Calu3 (cell line): ENCODE results near the gene FAM81A. TPM values are rescaled to one million over a fixed set of nuclear protein-coding genes. Genes with fewer than 3 reads are reported as not detected.
A peak's percentile ranks its signal among the peaks of the same experiment; 100 is the strongest.

Experiments
- BruUV-seq: library from RNA; stranded (reverse); fragments of 400-500 nt; replicated peaks from 2 replicates; lab custom pipeline; 2021; lab: Mats Ljungman, UMichigan
- CTCF ChIA-PET: fragments of 300-600 bp; sonication (Branson Sonifier 250); formaldehyde crosslinking; loops from one replicate; lab custom pipeline; 2022; ENCODE audit warnings: antibody characterized with exemption; lab: Charles Lee
- DNase-seq: peaks from one replicate; pipeline ENCODE4 v3.0.0; 2022
- H3K27ac Mint-ChIP-seq: one replicate; pipeline ENCODE4 v1.8.0; 2022; ENCODE audit warnings: mixed read lengths; ENCODE audit not compliant: unreplicated experiment
- H3K27me3 Mint-ChIP-seq: one replicate; pipeline ENCODE4 v1.8.0; 2022; ENCODE audit warnings: mixed read lengths; ENCODE audit not compliant: unreplicated experiment
- H3K36me3 Mint-ChIP-seq: one replicate; pipeline ENCODE4 v1.8.0; 2022; ENCODE audit warnings: mild to moderate bottlenecking, moderate library complexity, mixed read lengths; ENCODE audit not compliant: insufficient read depth, unreplicated experiment
- H3K4me1 Mint-ChIP-seq: one replicate; pipeline ENCODE4 v1.8.0; 2022; ENCODE audit warnings: mild to moderate bottlenecking, low read depth, mixed read lengths; ENCODE audit not compliant: unreplicated experiment
- H3K4me3 Mint-ChIP-seq: one replicate; pipeline ENCODE4 v1.8.0; 2022; ENCODE audit warnings: mild to moderate bottlenecking, low read depth, moderate library complexity, mixed read lengths; ENCODE audit not compliant: unreplicated experiment
- H3K9me3 Mint-ChIP-seq: one replicate; pipeline ENCODE4 v1.8.0; 2022; ENCODE audit warnings: low read depth, mixed read lengths; ENCODE audit not compliant: unreplicated experiment
- intact Hi-C: fragments of 100-400 bp; cut with micrococcal nuclease; formaldehyde crosslinking; loops from one replicate; pipeline ENCODE4 v1.10.0; 2022; ENCODE audit not compliant: unreplicated experiment
- total RNA-seq: library from RNA; stranded (reverse); gene quantifications from 2 replicates; pipeline ENCODE4 v1.2.3, GENCODE V29; 2022
- TF ChIP-seq, protein P1 (sequence below): fragments of 200-600 bp; IDR thresholded peaks from one replicate; pipeline ENCODE4 v1.8.0; 2022; ENCODE audit warnings: antibody characterized with exemption; ENCODE audit not compliant: unreplicated experiment

Gene FAM81A
- total RNA-seq, 1 experiment from 2014 or later, result 16.0 TPM

DNA sequence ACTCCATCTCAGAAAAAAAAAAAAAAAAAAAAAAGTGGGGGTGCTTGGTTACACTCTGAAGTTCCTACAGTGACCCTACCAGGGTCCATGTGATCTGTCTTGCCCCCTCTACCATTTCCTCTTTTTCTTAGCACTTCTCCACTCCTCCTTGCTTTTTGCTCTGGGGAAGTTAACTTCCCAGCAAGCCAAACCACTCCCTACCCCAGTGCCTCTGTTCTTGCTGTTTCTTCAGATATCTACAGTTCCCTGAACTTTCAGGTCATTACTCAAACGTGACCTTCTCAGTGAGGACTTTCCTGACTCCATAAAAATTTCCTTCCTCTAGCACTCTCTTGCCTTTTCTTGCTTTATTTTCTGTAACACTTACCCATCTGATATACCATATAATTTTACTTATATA, 112.5 kb downstream of the FAM81A start:
- Mint-ChIP-seq H3K4me1 (peaks cover 42% of the 10 kb centered on the region), H3K9me3 (no peaks in the 10 kb centered on the region), H3K27ac (peak overlapping the region; percentile 14), H3K27me3 (no peaks in the 10 kb centered on the region), H3K36me3 (peaks cover 16% of the 10 kb centered on the region), H3K4me3 (no peak overlapping the region)
- DNase-seq, result no peak
- TF ChIP-seq, protein P1, sequence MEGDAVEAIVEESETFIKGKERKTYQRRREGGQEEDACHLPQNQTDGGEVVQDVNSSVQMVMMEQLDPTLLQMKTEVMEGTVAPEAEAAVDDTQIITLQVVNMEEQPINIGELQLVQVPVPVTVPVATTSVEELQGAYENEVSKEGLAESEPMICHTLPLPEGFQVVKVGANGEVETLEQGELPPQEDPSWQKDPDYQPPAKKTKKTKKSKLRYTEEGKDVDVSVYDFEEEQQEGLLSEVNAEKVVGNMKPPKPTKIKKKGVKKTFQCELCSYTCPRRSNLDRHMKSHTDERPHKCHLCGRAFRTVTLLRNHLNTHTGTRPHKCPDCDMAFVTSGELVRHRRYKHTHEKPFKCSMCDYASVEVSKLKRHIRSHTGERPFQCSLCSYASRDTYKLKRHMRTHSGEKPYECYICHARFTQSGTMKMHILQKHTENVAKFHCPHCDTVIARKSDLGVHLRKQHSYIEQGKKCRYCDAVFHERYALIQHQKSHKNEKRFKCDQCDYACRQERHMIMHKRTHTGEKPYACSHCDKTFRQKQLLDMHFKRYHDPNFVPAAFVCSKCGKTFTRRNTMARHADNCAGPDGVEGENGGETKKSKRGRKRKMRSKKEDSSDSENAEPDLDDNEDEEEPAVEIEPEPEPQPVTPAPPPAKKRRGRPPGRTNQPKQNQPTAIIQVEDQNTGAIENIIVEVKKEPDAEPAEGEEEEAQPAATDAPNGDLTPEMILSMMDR, result no peak
- CTCF ChIA-PET, result interaction anchor here (1.1 kb wide), 1 partner anchor 11 kb away, joined by 3 read pairs; no protein-coding TSS in a partner anchor
- intact Hi-C loops, result no loop called here
- no TSS peak for BruUV-seq

DNA sequence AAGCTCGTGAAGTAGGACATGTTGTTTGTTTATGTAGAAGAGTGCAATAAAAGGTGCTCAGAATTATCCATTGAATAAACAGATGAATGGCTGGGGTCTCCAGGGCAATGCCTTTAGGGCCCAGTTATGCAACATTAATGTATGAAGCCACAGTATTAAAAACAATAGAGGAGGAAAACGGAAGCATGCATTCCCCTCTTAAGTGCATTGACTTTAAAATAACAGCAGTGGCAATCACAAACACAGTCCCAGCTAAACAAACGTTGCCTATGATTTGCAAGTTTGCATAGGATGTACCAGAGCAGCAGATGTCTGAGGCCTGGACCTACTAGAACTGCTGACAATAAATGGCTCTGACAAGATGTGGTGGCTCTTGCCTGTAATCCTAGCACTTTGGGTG, 113.0 kb downstream of the FAM81A start:
- no peak for DNase-seq
- H3K27ac Mint-ChIP-seq, result peak overlapping the region; percentile 14
- intact Hi-C loops, result no loop called here
- peaks cover 2% of the 10 kb centered on the region for H3K9me3 Mint-ChIP-seq
- TF ChIP-seq, protein P1, result no peak
- peaks cover 16% of the 10 kb centered on the region for H3K36me3 Mint-ChIP-seq
- H3K4me1 Mint-ChIP-seq, result peaks cover 46% of the 10 kb centered on the region
- BruUV-seq, result no TSS peak
- H3K27me3 Mint-ChIP-seq, result no peaks in the 10 kb centered on the region
- no peak overlapping the region for H3K4me3 Mint-ChIP-seq
- CTCF ChIA-PET, result interaction anchor here (1.1 kb wide), 1 partner anchor 11 kb away, joined by 3 read pairs; no protein-coding TSS in a partner anchor

DNA sequence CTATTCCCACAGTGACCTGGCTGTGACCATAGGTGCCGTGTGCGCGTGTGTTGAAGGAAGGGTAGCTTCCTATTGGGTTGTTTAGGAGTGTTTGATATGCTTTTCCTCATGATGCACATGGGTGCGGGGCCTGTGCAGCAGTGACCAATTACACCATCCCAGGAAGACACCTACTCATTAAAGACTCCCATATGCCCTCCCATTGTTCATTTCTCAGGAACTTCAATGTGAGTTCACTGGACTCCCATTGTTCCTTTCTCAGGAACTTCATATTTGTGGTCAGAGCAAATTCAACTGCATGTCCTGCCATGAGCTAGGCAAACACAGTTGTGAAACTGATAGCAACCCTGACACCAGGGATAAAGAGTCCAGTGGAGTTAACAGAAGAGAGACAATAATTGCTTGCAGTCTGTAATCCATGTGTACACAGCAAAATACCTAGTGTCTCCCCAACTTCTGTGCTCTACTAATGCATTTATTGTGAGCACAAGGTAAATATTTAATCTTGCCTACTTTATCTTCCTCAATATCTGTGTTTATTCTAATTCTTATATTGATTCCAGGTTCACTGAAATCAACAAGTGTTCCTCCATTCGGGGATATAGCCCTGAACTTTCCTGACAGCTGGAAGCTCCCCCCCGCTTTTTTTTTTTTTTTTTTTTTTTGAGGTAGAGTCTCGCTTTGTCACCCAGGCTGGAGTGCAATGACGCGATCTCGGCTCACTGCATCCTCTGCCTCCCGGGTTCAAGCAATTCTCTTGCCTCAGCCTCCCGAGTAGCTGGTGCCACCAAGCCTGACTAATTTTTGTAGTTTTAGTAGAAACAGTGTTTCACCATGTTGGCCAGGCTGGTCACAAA, 116.1 kb downstream of the FAM81A start:
- peaks cover 3% of the 10 kb centered on the region for H3K9me3 Mint-ChIP-seq
- H3K36me3 Mint-ChIP-seq, result peaks cover 16% of the 10 kb centered on the region
- H3K27me3 Mint-ChIP-seq, result no peaks in the 10 kb centered on the region
- intact Hi-C loops, result loop anchor here (2.0 kb wide), 1 partner anchor 41 kb away; no protein-coding TSS in a partner anchor
- H3K4me3 Mint-ChIP-seq, result no peak overlapping the region
- CTCF ChIA-PET, result interaction anchor here (0.6 to 2.1 kb wide), 11 partner anchors 10 to 110 kb away, joined by 3 to 13 read pairs (median 5); partner anchors contain the start of gene GCNT3
- H3K27ac Mint-ChIP-seq, result peak overlapping the region; percentile 56
- DNase-seq, result peak; percentile 66
- no TSS peak for BruUV-seq
- TF ChIP-seq, protein P1, result no peak
- H3K4me1 Mint-ChIP-seq, result peaks cover 50% of the 10 kb centered on the region

DNA sequence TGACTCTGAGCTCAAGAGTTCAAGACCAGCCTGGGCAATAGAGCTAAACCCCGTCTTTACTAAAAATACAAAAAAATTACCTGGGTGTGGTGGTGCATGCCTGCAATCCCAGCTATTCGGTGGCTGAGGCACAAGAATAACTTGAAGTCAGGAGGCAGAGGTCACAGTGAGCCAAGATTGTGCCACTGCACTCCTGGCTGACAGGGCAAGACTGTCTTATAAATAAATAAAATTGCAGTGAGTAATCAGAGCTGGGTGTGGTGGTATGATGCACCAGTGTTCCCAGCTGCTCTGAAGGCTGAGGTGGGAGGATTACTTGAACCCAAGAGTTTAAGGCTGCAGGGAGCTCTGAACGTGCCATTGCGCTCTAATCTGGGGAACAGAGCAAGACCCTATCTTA, 117.7 kb downstream of the FAM81A start:
- Mint-ChIP-seq H3K36me3 (peaks cover 16% of the 10 kb centered on the region), H3K27me3 (no peaks in the 10 kb centered on the region), H3K9me3 (peaks cover 3% of the 10 kb centered on the region), H3K27ac (peak overlapping the region; percentile 56), H3K4me1 (peaks cover 34% of the 10 kb centered on the region), H3K4me3 (peak overlapping the region; percentile 1)
- TF ChIP-seq, protein P1, result no peak
- intact Hi-C loops, result loop anchor here (2.0 kb wide), 1 partner anchor 39 kb away; no protein-coding TSS in a partner anchor
- CTCF ChIA-PET, result interaction anchor here (0.6 to 1.2 kb wide), 5 partner anchors 12 to 61 kb away, joined by 3 to 8 read pairs (median 4); partner anchors contain the start of gene GCNT3
- peak; percentile 33 for DNase-seq
- no TSS peak for BruUV-seq
